Measurements from ENCODE around the gene ELFN2.

Gene ELFN2

GRCh38 chr22:37386441-37386840 lies 40.8 kb downstream of the ELFN2 start:
- in situ Hi-C loops (cut with MboI; ENCODE audit: low sequenced_read_pairs, unreplicated experiment) = no loop called here
- TF ChIP-seq CTCF (IDR thresholded peaks at IDR 0.05; ENCODE audit: borderline replicate concordance, control extremely low read depth, extremely low read depth, insufficient read depth, missing control alignments) = no peak
- DNase-seq (ENCODE audit: low spot score) = no peak

GRCh38 chr22:37384691-37385090 lies 42.6 kb downstream of the ELFN2 start:
- in situ Hi-C loops (cut with MboI; ENCODE audit: low sequenced_read_pairs, unreplicated experiment) = no loop called here
- DNase-seq (ENCODE audit: low spot score) = no peak
- no peak for TF ChIP-seq CTCF (IDR thresholded peaks at IDR 0.05; ENCODE audit: borderline replicate concordance, control extremely low read depth, extremely low read depth, insufficient read depth, missing control alignments)

GRCh38 chr22:37383341-37383740 lies 43.9 kb downstream of the ELFN2 start:
- no peak for TF ChIP-seq CTCF (IDR thresholded peaks at IDR 0.05; ENCODE audit: borderline replicate concordance, control extremely low read depth, extremely low read depth, insufficient read depth, missing control alignments)
- no peak for DNase-seq (ENCODE audit: low spot score)
- in situ Hi-C loops (cut with MboI; ENCODE audit: low sequenced_read_pairs, unreplicated experiment) = no loop called here

- in situ Hi-C loops (cut with MboI; ENCODE audit: low sequenced_read_pairs, unreplicated experiment) = no loop called here
- TF ChIP-seq CTCF (IDR thresholded peaks at IDR 0.05; ENCODE audit: borderline replicate concordance, control extremely low read depth, extremely low read depth, insufficient read depth, missing control alignments) = no peak
- DNase-seq (ENCODE audit: low spot score) = no peak
Measured at GRCh38 chr22:37381489-37381888, 45.8 kb downstream of the ELFN2 start.

GRCh38 chr22:37379722-37380121 lies 47.6 kb downstream of the ELFN2 start:
- TF ChIP-seq CTCF (IDR thresholded peaks at IDR 0.05; ENCODE audit: borderline replicate concordance, control extremely low read depth, extremely low read depth, insufficient read depth, missing control alignments) = no peak
- in situ Hi-C loops (cut with MboI; ENCODE audit: low sequenced_read_pairs, unreplicated experiment) = no loop called here
- no peak for DNase-seq (ENCODE audit: low spot score)

- in situ Hi-C loops (cut with MboI; ENCODE audit: low sequenced_read_pairs, unreplicated experiment) = no loop called here
- no peak for TF ChIP-seq CTCF (IDR thresholded peaks at IDR 0.05; ENCODE audit: borderline replicate concordance, control extremely low read depth, extremely low read depth, insufficient read depth, missing control alignments)
- DNase-seq (ENCODE audit: low spot score) = no peak
Measured at GRCh38 chr22:37379085-37379484, 48.2 kb downstream of the ELFN2 start.

GRCh38 chr22:37378642-37379058 lies 48.6 kb downstream of the ELFN2 start:
- in situ Hi-C loops (cut with MboI; ENCODE audit: low sequenced_read_pairs, unreplicated experiment) = no loop called here
- no peak for TF ChIP-seq CTCF (IDR thresholded peaks at IDR 0.05; ENCODE audit: borderline replicate concordance, control extremely low read depth, extremely low read depth, insufficient read depth, missing control alignments)
- no peak for DNase-seq (ENCODE audit: low spot score)

Data from GM13976 (cell line).